ENCODE results near the gene LIPC. TPM values are rescaled to one million over a fixed set of nuclear protein-coding genes. Genes with fewer than 3 reads are reported as not detected.

The LIPC gene
- total RNA-seq, 4 donors from 2014 or later: 0.48 to 8.2 (median 2.6) TPM; not detected in 1

- no peak overlapping the region for H3K27ac ChIP-seq
- H3K9me3 ChIP-seq: no peaks in the 10 kb centered on the region
- intact Hi-C loops (cut with DNase I; ENCODE audit: low total_unique reads): no loop called here
- 82% methylated on average over 6 of the region's 6 CpGs; no CpG with 5 or more reads in 1 of the 2 donors for WGBS, 2 donors (ENCODE audit: low coverage in 1 of 2)
- H3K36me3 ChIP-seq: no peaks in the 10 kb centered on the region
- in situ Hi-C loops (cut with MboI; ENCODE audit: low pct_ligation_motif_present in 1 of 4, low pct_unique_long_range_greater_than_20kb in 1 of 4, low sequenced_read_pairs in 3 of 4): no loop called here
- H3K4me1 ChIP-seq: no peaks in the 10 kb centered on the region
- H3K4me3 ChIP-seq: no peak overlapping the region
- H3K27me3 ChIP-seq: no peaks in the 10 kb centered on the region
- no peak for DNase-seq
- TF ChIP-seq EP300 (IDR thresholded peaks at IDR 0.05; ENCODE audit: low read depth) (no peak), POLR2A (IDR thresholded peaks at IDR 0.05) (no peak), POLR2AphosphoS5 (IDR thresholded peaks at IDR 0.05) (no peak)
Measured at GRCh38 chr15:58401276-58401675, 30.5 kb upstream of the LIPC start.

- Histone ChIP-seq H3K4me1 (no peaks in the 10 kb centered on the region), H3K27me3 (no peaks in the 10 kb centered on the region), H3K36me3 (no peaks in the 10 kb centered on the region), H3K9me3 (no peaks in the 10 kb centered on the region), H3K27ac (no peak overlapping the region), H3K4me3 (no peak overlapping the region)
- TF ChIP-seq CTCF (IDR thresholded peaks at IDR 0.05): no peak
- peak in 1 of 3 donors; percentile 59 for TF ChIP-seq POLR2AphosphoS5 (IDR thresholded peaks at IDR 0.05)
- TF ChIP-seq POLR2A (IDR thresholded peaks at IDR 0.05): no peak
- no peak for TF ChIP-seq EP300 (IDR thresholded peaks at IDR 0.05; ENCODE audit: low read depth)
- intact Hi-C loops (cut with DNase I; ENCODE audit: low total_unique reads): no loop called here
- no peak for DNase-seq
- in situ Hi-C loops (cut with MboI; ENCODE audit: low pct_ligation_motif_present in 1 of 4, low pct_unique_long_range_greater_than_20kb in 1 of 4, low sequenced_read_pairs in 3 of 4): no loop called here
- WGBS, 2 donors (ENCODE audit: low coverage in 1 of 2): 53 to 70% methylated on average over 4 to 8 of the region's 8 CpGs
Measured at GRCh38 chr15:58401991-58402649, 29.7 kb upstream of the LIPC start.

GRCh38 chr15:58403581-58403980 lies 28.2 kb upstream of the LIPC start:
- Histone ChIP-seq H3K36me3 (no peaks in the 10 kb centered on the region), H3K4me1 (no peaks in the 10 kb centered on the region), H3K9me3 (no peaks in the 10 kb centered on the region), H3K4me3 (no peak overlapping the region), H3K27ac (no peak overlapping the region), H3K27me3 (no peaks in the 10 kb centered on the region)
- no peak for DNase-seq
- in situ Hi-C loops (cut with MboI; ENCODE audit: low pct_ligation_motif_present in 1 of 4, low pct_unique_long_range_greater_than_20kb in 1 of 4, low sequenced_read_pairs in 3 of 4): no loop called here
- TF ChIP-seq POLR2A (IDR thresholded peaks at IDR 0.05) (no peak), POLR2AphosphoS5 (IDR thresholded peaks at IDR 0.05) (no peak), EP300 (IDR thresholded peaks at IDR 0.05; ENCODE audit: low read depth) (no peak), CTCF (IDR thresholded peaks at IDR 0.05) (no peak)
- intact Hi-C loops (cut with DNase I; ENCODE audit: low total_unique reads): no loop called here
- WGBS, 2 donors (ENCODE audit: low coverage in 1 of 2): 81% methylated on average over 4 of the region's 4 CpGs; no CpG with 5 or more reads in 1 of the 2 donors

- no peak overlapping the region for H3K27ac ChIP-seq
- no peaks in the 10 kb centered on the region for H3K36me3 ChIP-seq
- no peak for TF ChIP-seq CTCF (IDR thresholded peaks at IDR 0.05)
- no peak for TF ChIP-seq POLR2A (IDR thresholded peaks at IDR 0.05)
- no peak for TF ChIP-seq EP300 (IDR thresholded peaks at IDR 0.05; ENCODE audit: low read depth)
- no peak for TF ChIP-seq POLR2AphosphoS5 (IDR thresholded peaks at IDR 0.05)
- WGBS, 2 donors (ENCODE audit: low coverage in 1 of 2): 84 to 89% methylated on average over 4 to 5 of the region's 5 CpGs
- no peaks in the 10 kb centered on the region for H3K9me3 ChIP-seq
- H3K4me3 ChIP-seq: no peak overlapping the region
- H3K4me1 ChIP-seq: no peaks in the 10 kb centered on the region
- in situ Hi-C loops (cut with MboI; ENCODE audit: low pct_ligation_motif_present in 1 of 4, low pct_unique_long_range_greater_than_20kb in 1 of 4, low sequenced_read_pairs in 3 of 4): no loop called here
- intact Hi-C loops (cut with DNase I; ENCODE audit: low total_unique reads): no loop called here
- no peaks in the 10 kb centered on the region for H3K27me3 ChIP-seq
- DNase-seq: no peak
Measured at GRCh38 chr15:58404020-58404419, 27.8 kb upstream of the LIPC start.

GRCh38 chr15:58404722-58405121 lies 27.1 kb upstream of the LIPC start:
- in situ Hi-C loops (cut with MboI; ENCODE audit: low pct_ligation_motif_present in 1 of 4, low pct_unique_long_range_greater_than_20kb in 1 of 4, low sequenced_read_pairs in 3 of 4): no loop called here
- 74 to 83% methylated on average over 2 of the region's 2 CpGs for WGBS, 2 donors (ENCODE audit: low coverage in 1 of 2)
- no peak for TF ChIP-seq EP300 (IDR thresholded peaks at IDR 0.05; ENCODE audit: low read depth)
- TF ChIP-seq POLR2AphosphoS5 (IDR thresholded peaks at IDR 0.05): no peak

More at GRCh38 chr15:58404722-58405121, 27.1 kb upstream of the LIPC start:
- Histone ChIP-seq H3K27ac (no peak overlapping the region), H3K4me3 (no peak overlapping the region), H3K27me3 (no peaks in the 10 kb centered on the region), H3K4me1 (no peaks in the 10 kb centered on the region), H3K9me3 (no peaks in the 10 kb centered on the region), H3K36me3 (no peaks in the 10 kb centered on the region)
- intact Hi-C loops (cut with DNase I; ENCODE audit: low total_unique reads): no loop called here
- DNase-seq: no peak
